LNCAP (cell line): ENCODE results near the gene PBX1.

ENCODE experiments used
- TF ChIP-seq, protein P1 (sequence below): fragments of 450-650 bp; IDR thresholded peaks from 2 replicates; pipeline ENCODE4 v1.5.1; 2017; ENCODE audit warnings: mild to moderate bottlenecking

PBX1 gene

DNA sequence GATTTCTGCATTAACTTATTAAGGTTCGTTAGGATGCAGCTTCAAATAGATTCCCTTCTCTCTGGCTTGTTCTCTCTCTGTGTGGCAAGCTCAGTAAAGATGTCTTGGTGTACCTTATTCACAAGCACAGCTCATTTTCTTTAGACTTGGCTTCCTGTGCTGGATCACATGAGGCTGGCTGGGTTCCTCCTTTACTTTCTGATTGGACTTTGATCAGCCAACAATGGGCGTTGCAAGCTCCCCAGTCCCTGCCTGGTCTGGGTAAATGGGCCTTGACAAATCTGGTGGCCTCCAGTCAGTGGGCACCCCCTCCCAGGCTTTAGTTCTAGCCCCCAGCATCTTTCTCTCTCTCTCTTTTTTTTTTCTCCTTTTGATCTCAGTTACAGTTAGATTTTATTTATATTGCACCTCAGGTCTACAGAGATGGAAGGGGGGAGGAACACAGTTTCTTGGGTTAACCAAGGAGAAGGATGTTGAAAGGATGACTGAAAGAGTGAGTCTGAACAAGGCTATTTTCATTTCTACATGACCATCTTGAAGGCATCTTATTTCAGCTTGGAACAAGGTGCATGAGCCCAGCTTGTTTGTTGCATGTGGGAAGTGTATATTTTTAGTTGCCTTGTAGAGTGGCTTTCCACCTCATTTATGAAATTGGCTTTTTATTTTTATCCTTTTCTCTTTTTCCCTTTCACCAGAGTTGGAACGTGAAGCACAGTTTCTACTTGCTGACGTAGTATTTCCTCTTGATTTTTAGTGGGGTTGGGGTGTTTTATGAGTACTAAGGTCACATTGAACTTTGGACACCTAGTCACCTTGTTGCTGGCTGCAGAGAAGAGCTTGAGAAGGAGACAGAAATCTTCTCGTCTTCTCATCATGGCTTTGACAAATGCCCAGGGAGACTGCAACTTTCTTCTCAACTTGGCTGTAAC is 77.1 kb downstream of the PBX1 start:
- TF ChIP-seq, protein P1, sequence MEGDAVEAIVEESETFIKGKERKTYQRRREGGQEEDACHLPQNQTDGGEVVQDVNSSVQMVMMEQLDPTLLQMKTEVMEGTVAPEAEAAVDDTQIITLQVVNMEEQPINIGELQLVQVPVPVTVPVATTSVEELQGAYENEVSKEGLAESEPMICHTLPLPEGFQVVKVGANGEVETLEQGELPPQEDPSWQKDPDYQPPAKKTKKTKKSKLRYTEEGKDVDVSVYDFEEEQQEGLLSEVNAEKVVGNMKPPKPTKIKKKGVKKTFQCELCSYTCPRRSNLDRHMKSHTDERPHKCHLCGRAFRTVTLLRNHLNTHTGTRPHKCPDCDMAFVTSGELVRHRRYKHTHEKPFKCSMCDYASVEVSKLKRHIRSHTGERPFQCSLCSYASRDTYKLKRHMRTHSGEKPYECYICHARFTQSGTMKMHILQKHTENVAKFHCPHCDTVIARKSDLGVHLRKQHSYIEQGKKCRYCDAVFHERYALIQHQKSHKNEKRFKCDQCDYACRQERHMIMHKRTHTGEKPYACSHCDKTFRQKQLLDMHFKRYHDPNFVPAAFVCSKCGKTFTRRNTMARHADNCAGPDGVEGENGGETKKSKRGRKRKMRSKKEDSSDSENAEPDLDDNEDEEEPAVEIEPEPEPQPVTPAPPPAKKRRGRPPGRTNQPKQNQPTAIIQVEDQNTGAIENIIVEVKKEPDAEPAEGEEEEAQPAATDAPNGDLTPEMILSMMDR, result no peak

DNA sequence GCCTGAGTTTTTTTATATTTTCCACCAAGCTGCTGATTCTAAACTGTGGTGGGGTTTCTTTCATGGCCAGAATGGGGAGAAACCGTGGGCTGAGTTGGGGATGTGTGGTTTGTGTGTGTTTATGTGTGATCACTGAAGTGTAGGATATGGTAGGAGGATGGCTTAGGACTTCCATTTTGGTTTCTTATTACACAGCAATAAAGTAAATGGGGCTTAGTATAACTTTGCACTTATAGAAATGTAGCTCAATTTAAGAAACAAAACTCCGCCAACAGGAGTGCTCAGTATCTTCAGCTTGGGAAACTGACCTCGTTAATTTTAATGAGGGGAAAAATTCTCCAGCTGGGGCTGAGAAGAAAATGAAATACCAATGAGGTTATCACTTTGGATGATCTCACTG is 77.8 kb downstream of the PBX1 start:
- TF ChIP-seq, protein P1, result no peak

DNA sequence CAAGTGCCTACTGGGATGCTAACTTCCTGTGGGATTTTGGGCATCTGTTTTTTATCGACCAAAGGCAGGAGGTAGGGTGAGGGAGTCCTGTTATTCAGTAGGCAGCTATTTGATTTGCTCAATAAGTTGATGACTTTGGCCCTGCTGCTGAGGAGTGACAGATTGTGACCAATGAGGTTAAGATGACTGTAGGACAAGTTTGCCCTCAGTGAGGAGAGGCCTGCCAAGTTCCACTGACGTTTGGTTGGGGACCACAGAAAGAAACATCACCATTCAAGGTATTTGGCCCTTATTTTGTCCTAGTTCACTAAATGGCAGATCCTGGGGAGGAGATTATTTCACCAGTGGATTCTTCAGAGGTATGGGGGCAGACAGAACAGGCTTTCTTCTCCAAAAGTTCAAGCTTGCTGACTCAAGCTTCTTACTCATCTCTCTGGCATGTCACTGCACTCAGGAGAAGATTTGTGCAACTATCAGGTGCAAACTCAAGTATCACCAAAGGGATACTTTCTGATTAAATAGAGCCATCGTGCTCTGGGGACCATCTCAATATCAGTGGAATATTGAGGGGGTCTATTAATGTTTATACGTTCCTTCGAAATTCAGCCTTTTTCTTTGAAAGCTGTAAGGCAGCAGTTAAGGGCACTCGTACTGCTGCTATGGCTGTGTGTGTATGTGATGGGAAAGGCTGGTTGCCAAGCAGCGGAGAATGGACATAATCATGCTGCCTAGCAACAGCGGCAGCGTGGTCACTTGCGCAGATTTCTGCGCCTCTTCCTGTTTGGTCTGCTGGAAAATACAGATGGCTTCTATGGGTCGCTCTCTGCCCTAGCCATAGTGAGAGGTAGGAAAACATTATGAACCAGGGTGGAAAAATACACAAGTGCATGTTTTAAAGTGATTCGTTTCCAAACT is 78.7 kb downstream of the PBX1 start:
- TF ChIP-seq, protein P1, result no peak

DNA sequence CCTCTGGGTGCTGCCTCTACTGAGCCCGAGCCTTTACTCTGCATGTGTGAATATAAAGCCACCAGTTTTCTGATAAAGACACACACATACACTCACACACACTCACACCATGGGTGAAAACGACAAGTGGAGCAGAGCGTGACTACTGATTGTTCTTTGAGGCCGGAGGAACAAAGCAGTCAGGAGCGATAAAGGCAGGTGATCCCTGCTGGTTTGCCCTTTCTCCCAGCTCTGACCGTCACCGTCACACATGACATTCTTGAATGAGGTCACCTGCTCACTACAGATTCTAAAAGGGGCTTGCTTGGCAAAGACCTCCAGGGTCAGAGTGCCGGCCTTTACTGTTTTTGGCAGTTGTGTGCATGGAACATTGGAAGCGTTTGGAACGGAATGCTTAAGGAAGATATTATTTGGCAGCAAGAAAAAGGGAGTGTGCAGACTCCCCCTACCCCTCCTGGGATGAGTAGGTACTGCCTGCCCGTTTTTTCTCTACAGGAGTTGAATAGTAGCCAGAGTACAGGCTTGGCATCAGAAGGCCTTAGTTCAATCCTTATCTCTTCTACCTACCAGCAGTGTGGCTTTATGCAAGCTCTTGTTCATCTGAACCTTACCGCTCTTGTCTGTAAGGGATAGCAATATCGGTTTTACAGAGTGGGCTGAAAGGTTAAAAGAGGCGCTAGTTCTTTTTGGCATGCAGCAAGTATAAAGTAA is 79.7 kb downstream of the PBX1 start:
- TF ChIP-seq, protein P1, result no peak

DNA sequence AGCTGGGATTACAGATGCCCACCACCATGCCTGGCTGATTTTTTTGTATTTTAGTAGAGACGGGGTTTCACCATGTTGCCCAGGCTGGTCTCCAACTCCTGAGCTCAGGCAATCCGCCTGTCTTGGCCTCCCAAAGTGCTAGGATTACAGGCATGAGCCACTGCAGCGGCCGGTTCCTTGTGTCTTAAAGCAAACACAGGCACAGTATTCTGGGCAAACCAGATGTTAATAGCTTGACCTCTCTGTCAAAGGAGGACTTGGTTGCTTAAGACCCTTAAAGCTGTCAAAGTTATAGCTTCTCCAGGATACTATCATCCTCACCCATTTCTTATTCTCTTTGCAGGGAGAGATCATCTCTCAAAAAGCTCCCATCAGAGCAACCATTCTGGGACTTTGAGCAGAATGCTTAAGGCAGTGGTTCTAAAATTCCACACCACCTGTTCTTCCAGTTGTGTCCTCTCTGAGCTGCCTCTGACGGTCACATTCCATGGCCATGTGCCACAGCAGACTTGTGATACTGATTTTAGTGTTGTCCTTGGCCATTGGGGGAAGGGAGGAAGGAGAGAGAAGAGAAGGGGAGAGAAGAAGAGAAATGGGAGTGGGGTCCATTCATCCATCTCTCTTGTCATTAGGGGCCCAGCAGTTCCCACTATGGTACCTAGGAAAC is 81.8 kb downstream of the PBX1 start:
- TF ChIP-seq, protein P1, result no peak

DNA sequence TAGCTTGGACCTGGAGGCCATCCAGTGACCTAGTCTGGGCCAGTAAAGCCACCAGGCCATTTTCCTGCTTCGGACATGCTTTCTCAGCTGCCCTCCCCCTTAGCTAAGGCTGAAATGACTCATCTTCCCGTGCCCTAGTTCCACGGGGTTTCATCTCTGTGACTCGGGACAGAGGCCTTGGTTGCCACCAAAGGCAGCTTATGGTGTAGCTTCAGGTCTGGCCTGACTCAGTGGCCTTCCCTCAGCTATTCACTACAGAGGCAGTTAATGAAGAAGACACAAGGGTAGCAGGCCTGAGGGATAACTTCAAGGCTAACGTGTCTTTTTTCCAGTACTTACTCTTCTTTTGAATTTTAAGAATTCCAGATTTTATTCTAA is 82.4 kb downstream of the PBX1 start:
- TF ChIP-seq, protein P1, result no peak

DNA sequence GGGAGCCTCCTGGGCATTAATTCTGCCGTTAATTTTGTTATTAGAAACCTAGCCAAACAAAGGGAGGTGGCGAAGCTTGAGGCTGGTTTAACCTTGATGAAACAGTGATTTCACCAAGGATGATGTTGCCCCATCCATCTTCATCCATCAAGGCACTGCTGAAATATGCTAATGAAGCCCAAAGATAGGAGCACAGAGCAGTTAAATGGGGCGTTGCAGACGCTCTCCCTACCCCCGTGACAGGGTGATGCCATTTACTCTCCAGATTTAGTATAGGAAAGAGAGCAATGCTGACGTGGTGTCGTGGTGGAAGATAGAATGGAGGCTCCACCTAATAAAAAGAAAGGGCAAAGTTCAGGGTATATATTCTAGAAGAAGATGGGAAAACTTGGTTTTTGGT is 84.0 kb downstream of the PBX1 start:
- TF ChIP-seq, protein P1, result no peak
